Hepatocyte (in vitro differentiated cells): ENCODE measurements around the gene DNAH7.

Experiments
- CTCF ChIP-seq: fragments of 200-600 bp; sonication (generic); IDR thresholded peaks from 2 replicates; pipeline ENCODE4 v1.5.1; 2016; ENCODE audit warnings: antibody characterized with exemption, mild to moderate bottlenecking; ENCODE audit not compliant: poor library complexity
- EZH2 ChIP-seq: fragments of 200-600 bp; sonication (generic); IDR thresholded peaks from 2 replicates; pipeline ENCODE4 v1.6.1; 2016; ENCODE audit warnings: antibody characterized with exemption, mild to moderate bottlenecking, borderline replicate concordance
- EZH2phosphoT487 ChIP-seq: fragments of 200-600 bp; sonication (generic); IDR thresholded peaks from one replicate; pipeline ENCODE4 v1.6.1; 2018; ENCODE audit warnings: antibody characterized with exemption, mild to moderate bottlenecking, low read depth, moderate library complexity; ENCODE audit not compliant: unreplicated experiment, severe bottlenecking

- TF ChIP-seq EZH2 (no peak), CTCF (no peak), EZH2phosphoT487 (no peak)
These were observed 330.9 kb downstream of the DNAH7 start for GRCh38 chr2:195737511-195738325.
